Measurements from ENCODE around the gene ART4.

GRCh38 chr12:14873440-14874185 lies 30.3 kb upstream of the ART4 start:
- TF ChIP-seq CTCF (IDR thresholded peaks at IDR 0.05), result no peak
- no peak for TF ChIP-seq POLR2A (IDR thresholded peaks at IDR 0.05)
